ENCODE results near the gene SLC37A1.

DNA sequence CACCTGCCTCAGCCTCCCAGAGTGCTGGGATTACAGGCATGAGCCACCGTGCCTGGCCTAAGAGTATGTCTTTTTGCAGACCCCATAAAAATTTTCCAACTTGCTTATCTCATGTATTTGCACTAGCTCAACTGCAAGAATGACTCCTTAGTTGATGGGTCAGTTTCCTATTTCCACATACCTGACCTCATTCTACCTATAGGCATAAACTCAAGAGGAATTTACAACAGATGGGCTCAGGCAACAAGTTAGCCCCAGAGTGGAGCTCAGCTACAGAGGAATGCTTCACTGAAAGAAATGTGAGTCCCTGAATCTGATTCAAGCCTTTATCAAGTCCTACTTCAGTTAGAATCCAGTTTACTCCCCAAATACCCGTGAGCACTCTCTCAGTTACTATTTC lies 5.3 kb upstream of the SLC37A1 start:
- TF ChIP-seq, protein P1, sequence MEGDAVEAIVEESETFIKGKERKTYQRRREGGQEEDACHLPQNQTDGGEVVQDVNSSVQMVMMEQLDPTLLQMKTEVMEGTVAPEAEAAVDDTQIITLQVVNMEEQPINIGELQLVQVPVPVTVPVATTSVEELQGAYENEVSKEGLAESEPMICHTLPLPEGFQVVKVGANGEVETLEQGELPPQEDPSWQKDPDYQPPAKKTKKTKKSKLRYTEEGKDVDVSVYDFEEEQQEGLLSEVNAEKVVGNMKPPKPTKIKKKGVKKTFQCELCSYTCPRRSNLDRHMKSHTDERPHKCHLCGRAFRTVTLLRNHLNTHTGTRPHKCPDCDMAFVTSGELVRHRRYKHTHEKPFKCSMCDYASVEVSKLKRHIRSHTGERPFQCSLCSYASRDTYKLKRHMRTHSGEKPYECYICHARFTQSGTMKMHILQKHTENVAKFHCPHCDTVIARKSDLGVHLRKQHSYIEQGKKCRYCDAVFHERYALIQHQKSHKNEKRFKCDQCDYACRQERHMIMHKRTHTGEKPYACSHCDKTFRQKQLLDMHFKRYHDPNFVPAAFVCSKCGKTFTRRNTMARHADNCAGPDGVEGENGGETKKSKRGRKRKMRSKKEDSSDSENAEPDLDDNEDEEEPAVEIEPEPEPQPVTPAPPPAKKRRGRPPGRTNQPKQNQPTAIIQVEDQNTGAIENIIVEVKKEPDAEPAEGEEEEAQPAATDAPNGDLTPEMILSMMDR (IDR thresholded peaks at IDR 0.05 in 8 of 11, conservative IDR thresholded peaks at IDR 0.05 in 3 of 11), result no peak
- no peak for TF ChIP-seq POLR2A (IDR thresholded peaks at IDR 0.05)

Data from spleen (tissue), 7 donors.